Anterior cingulate cortex (tissue), 58 donors: ENCODE measurements around the gene JUND.

ENCODE experiments used
- DNase-seq, 58 donors: peaks; one replicate each; lab custom pipeline; 2025; lab: John Stamatoyannopoulos, UW

The JUND gene

GRCh38 chr19:18253130-18253529 is 28.3 kb downstream of the JUND start:
- DNase-seq, result no peak

GRCh38 chr19:18252370-18252717 is 29.1 kb downstream of the JUND start:
- DNase-seq, result no peak

GRCh38 chr19:18251587-18252369 is 29.6 kb downstream of the JUND start:
- DNase-seq, result peak in 54 of 58 donors; percentile 10 to 76 (median 44)

- DNase-seq, result no peak
These were observed 31.6 kb downstream of the JUND start for GRCh38 chr19:18249834-18250233.

- no peak for DNase-seq
These were observed 36.1 kb downstream of the JUND start for GRCh38 chr19:18245297-18245696.

- DNase-seq, result no peak
These were observed 42.1 kb downstream of the JUND start for GRCh38 chr19:18239303-18239702.

- DNase-seq, result no peak
These were observed 47.2 kb downstream of the JUND start for GRCh38 chr19:18234194-18234593.

- peak in 4 of 58 donors; percentile 4 to 40 (median 16) for DNase-seq
These were observed 48.1 kb downstream of the JUND start for GRCh38 chr19:18233224-18233825.

- peak in 2 of 58 donors; percentile 21 to 40 for DNase-seq
These were observed 48.7 kb downstream of the JUND start for GRCh38 chr19:18232540-18233223.

GRCh38 chr19:18231775-18232174 is 49.6 kb downstream of the JUND start:
- DNase-seq, result no peak

- peak in 12 of 58 donors; percentile 6 to 53 (median 27) for DNase-seq
These were observed 50.3 kb downstream of the JUND start for GRCh38 chr19:18230941-18231734.

GRCh38 chr19:18229915-18230314 is 51.5 kb downstream of the JUND start:
- DNase-seq, result no peak
